Ishikawa (cell line): Measurements from ENCODE around the gene EML1.

Experiments
- CEBPB ChIP-seq: IDR thresholded peaks from 2 replicates; pipeline ENCODE4 v1.6.1; 2012
- CREB1 ChIP-seq: IDR thresholded peaks from 2 replicates; pipeline ENCODE4 v1.6.1; 2012; ENCODE audit warnings: low read depth
- EGR1 ChIP-seq: IDR thresholded peaks from 2 replicates; pipeline ENCODE4 v1.6.1; 2012
- EP300 ChIP-seq: IDR thresholded peaks from 2 replicates; pipeline ENCODE4 v1.6.1; 2012; ENCODE audit warnings: borderline replicate concordance
- FOXM1 ChIP-seq: IDR thresholded peaks from 2 replicates; pipeline ENCODE4 v1.6.1; 2012; ENCODE audit warnings: low read depth, borderline replicate concordance
- NFIC ChIP-seq: IDR thresholded peaks from 2 replicates; pipeline ENCODE4 v1.6.1; 2012
- RAD21 ChIP-seq: IDR thresholded peaks from 2 replicates; pipeline ENCODE4 v1.6.1; 2012; ENCODE audit warnings: low read depth
- TAF1 ChIP-seq: IDR thresholded peaks from 2 replicates; pipeline ENCODE4 v1.6.1; 2012; ENCODE audit warnings: low read depth, mild to moderate bottlenecking
- TCF12 ChIP-seq: IDR thresholded peaks from 2 replicates; pipeline ENCODE4 v1.6.1; 2012; ENCODE audit warnings: low read depth
- TEAD4 ChIP-seq: IDR thresholded peaks from 2 replicates; pipeline ENCODE4 v1.6.1; 2012
- YY1 ChIP-seq: IDR thresholded peaks from 2 replicates; pipeline ENCODE4 v1.6.1; 2012; ENCODE audit warnings: low read depth
- ZBTB7A ChIP-seq: IDR thresholded peaks from 2 replicates; pipeline ENCODE4 v1.6.1; 2012; ENCODE audit warnings: low read depth
- TF ChIP-seq, protein P1 (sequence below): IDR thresholded peaks from 2 replicates; pipeline ENCODE4 v1.6.1; 2012; ENCODE audit warnings: low read depth, mild to moderate bottlenecking
- TF ChIP-seq, protein P2 (sequence below): IDR thresholded peaks from 2 replicates; pipeline ENCODE4 v1.6.1; 2012
- TF ChIP-seq, protein P3 (sequence below): IDR thresholded peaks from 2 replicates; pipeline ENCODE4 v1.6.1; 2012

EML1 gene

DNA sequence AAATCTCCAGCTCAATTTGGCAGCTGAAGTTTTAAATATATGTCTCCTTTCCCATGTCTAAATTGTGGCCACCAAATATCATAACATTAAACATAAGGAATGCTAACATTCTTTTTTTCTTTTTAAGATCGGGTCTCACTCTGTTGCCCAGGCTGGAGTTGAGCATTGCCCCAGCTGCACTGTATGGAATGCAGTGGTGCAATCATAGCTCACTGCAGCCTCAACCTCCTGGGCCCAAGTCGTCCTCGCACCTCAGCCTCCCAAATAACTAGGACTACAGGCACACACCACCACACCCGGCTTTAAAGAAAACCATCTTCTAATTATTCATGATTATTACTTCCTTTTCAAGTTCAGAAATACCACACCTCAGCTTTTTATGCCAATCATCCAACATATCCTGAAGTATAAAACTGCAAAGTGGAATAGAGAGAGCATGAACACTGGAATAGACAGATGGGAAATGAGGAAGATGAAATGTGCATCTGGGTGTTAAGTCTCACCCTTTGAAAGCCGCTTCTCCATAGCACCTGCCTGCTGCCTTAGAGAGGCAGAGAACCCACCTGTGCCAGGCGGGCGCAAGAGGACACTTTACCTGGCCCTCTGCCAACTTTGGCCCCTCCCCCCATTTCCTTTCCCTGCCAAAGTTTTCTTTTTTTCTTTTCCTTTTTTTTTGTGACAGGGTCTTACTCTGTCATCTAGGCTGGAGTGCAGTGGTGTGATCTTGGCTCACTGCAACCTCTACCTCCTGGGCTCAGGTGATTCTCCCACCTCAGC is 2.8 kb upstream of the EML1 start:
- peak; percentile 83 for TF ChIP-seq NFIC
- TF ChIP-seq, protein P1, sequence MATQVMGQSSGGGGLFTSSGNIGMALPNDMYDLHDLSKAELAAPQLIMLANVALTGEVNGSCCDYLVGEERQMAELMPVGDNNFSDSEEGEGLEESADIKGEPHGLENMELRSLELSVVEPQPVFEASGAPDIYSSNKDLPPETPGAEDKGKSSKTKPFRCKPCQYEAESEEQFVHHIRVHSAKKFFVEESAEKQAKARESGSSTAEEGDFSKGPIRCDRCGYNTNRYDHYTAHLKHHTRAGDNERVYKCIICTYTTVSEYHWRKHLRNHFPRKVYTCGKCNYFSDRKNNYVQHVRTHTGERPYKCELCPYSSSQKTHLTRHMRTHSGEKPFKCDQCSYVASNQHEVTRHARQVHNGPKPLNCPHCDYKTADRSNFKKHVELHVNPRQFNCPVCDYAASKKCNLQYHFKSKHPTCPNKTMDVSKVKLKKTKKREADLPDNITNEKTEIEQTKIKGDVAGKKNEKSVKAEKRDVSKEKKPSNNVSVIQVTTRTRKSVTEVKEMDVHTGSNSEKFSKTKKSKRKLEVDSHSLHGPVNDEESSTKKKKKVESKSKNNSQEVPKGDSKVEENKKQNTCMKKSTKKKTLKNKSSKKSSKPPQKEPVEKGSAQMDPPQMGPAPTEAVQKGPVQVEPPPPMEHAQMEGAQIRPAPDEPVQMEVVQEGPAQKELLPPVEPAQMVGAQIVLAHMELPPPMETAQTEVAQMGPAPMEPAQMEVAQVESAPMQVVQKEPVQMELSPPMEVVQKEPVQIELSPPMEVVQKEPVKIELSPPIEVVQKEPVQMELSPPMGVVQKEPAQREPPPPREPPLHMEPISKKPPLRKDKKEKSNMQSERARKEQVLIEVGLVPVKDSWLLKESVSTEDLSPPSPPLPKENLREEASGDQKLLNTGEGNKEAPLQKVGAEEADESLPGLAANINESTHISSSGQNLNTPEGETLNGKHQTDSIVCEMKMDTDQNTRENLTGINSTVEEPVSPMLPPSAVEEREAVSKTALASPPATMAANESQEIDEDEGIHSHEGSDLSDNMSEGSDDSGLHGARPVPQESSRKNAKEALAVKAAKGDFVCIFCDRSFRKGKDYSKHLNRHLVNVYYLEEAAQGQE = no peak

DNA sequence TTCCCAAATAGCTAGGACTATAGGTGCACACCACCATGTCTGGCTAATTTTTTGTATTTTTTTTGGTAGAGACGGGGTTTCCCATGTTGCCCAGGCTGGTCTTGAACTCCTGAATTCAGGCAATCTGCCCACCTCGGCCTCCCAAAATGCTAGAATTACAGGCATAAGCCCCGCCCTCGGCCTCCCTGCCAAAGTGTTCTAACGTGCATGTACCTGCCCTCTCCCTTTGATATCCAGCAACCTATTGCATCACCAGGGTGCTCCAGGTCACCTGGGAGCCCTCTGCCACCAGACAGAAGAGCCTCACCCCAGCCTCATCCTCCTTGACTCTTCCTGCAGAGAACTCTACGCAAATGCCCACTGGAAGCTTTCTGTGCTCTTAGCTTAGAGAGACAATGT is 2.2 kb upstream of the EML1 start:
- TF ChIP-seq RAD21 (no peak), CEBPB (peak; percentile 37; the same call in 1 of the 2 replicates)

DNA sequence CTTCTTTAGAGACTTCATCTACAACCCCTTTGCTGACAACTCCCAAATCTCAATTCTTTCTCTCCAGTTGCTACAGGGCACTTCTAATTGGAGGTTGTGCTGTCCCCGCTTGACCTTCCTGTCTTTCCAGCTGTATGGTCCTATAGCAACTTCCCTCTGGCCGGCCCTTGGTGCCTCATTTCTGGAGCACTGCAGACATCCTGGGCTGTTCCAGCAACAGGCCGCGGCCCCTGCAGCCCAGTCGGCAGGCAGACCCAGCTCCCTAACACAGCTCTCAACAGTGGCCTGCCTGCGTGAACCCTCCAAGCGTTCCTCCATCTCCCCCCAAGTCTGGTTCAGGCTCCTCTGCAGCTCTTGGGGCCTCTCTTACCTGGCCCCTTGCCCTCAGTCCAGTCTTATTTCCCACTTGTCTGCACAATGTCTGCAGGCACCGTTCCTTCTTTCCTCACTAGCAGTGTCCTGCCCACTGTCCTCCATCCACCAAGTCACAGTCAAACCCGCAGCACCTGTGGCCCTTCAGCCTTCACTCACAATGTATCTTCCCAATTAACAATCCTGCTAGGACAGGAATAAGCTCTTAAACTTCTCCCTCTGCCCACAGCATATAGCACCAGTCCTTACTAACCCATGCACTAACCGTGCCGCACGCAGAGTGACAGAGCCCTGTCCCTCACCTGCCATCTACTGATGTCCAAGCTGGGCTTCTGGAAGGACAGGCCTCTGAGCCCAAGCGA is 1.6 kb upstream of the EML1 start:
- TF ChIP-seq, protein P1 = no peak
- TF ChIP-seq, protein P2, sequence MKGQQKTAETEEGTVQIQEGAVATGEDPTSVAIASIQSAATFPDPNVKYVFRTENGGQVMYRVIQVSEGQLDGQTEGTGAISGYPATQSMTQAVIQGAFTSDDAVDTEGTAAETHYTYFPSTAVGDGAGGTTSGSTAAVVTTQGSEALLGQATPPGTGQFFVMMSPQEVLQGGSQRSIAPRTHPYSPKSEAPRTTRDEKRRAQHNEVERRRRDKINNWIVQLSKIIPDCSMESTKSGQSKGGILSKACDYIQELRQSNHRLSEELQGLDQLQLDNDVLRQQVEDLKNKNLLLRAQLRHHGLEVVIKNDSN = no peak
- TF ChIP-seq YY1 = no peak
- TF ChIP-seq ZBTB7A = no peak
- no peak for TF ChIP-seq EGR1

DNA sequence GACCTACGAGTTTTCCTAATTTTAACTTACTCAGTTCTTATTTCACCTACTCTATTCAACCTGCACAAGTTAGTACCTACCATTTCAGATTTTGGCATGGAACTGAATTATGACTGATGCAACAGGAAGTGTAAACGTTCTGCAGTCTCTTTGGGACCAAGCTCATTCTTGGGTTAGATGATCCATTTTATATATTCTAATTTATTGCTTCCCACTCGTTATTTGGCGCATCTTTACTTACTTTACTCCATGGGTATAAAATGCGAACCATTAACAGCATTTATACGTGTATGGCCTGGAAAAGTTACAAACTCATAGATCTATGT is 1.0 kb upstream of the EML1 start:
- TF ChIP-seq YY1 (no peak), FOXM1 (no peak), RAD21 (no peak), TCF12 (no peak), EGR1 (no peak), TAF1 (no peak), ZBTB7A (no peak), CREB1 (no peak), CEBPB (no peak), TEAD4 (no peak), EP300 (no peak), NFIC (no peak)
- TF ChIP-seq, protein P2 = no peak
- TF ChIP-seq, protein P1 = no peak
- TF ChIP-seq, protein P3, sequence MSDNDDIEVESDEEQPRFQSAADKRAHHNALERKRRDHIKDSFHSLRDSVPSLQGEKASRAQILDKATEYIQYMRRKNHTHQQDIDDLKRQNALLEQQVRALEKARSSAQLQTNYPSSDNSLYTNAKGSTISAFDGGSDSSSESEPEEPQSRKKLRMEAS = no peak

DNA sequence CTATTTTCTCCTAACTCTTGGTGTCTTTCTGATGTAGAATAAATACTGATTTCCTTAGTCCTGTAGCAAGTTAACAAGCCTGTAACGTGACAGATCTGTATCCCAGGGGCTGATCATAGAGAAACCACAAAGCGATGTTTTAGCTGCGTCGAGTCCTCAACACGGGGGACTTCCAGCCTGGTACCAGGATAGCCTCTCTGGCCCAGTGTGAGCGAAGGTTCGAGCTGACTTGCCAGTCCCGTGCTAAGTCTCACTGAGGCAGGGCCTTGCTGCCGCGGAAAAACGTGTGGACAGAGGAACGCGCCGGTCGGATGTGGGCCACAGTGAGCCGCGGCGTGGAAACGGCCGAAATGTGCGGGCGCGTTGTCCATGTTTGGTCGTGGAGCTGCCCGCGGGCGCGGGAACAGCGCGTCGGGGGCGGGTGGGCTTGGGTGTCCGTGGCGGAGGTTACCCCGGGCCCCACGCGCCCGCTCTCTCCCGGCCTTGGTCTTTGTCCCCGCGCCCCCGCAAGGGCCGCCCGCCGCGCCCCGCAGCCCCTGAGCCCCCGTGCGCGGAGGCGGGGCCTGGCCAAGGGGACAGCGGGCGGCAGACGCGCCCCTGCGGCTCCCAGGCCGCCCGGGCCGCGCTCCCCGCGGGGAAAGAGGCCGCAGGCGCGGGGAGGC is 531 bp upstream of the EML1 start:
- TF ChIP-seq ZBTB7A (peak; percentile 53; the same call in 1 of the 2 replicates), YY1 (no peak)
